SK-N-MC (cell line): ENCODE results near the gene GPR75.

ENCODE experiments used
- EZH2 ChIP-seq: fragments of 200-600 bp; sonication (generic); IDR thresholded peaks from one replicate; pipeline ENCODE4 v1.6.1; 2017; ENCODE audit warnings: antibody characterized with exemption
- FOXP2 ChIP-seq: optimal IDR thresholded peaks from 2 replicates; pipeline ENCODE3; 2011; ENCODE audit warnings: mild to moderate bottlenecking, moderate library complexity; ENCODE audit not compliant: insufficient read depth; ENCODE audit errors: extremely low read length, control extremely low read depth
- POLR2AphosphoS5 ChIP-seq: IDR thresholded peaks from 2 replicates; pipeline ENCODE4 v1.6.1; 2012; ENCODE audit warnings: mild to moderate bottlenecking, low read depth, low read length, borderline replicate concordance

DNA sequence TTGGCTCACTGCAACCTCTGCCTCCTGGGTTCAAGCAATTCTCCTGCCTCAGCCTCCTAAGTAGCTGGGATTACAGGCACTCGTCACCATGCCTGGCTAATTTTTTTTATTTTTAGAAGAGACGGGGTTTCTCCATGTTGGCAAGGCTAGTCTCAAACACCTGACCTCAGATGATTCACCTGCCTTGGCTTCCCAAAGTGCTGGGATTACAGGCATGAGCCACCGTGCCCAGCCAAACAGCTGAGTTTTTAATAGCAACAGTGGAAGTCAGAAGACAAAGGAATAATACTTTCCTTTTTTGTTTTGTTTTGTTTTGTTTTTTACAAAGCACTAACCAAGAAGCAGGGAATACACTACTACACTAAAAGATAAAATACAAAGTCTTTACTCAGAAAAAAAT is 16.9 kb downstream of the GPR75 start:
- no peak for TF ChIP-seq POLR2AphosphoS5
- TF ChIP-seq EZH2, result no peak
- no peak for TF ChIP-seq FOXP2
